ENCODE measurements around the gene KCNQ4.

DNA sequence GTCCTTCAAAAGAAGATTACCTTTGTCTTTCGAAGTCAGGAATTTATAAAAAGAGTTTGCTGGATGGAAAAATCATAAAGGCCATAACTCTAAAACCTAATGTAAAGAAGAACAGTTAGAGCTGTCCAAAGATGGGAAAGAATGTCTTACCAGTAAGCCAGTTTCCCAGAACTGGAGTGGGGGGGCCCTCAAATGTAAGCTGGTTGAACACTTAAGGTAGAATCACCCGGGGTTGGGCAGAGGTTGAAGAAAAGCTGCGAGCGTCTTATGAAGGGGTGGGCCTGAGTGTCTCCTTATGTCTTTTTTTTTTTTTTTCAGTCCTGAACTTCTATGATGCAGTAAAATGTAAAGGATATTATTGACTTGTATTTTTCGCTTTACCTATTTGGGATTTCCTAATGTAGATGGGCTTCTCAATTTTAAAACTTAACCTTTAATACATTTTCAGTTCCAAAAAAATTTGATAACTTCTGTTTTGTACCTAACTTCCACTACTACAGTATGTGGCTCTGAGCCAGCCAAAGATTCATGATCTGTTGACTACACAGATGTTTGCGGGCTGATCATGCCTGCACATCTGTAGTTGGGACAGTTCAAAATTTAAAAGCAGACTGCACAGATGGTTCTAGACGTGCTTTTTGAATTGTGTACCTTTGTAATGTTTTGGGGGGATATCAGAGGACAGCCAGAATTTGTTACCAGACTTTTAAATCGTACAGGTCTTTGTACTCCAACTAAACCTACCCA lies 48.5 kb upstream of the KCNQ4 start:
- TF ChIP-seq, protein P1, sequence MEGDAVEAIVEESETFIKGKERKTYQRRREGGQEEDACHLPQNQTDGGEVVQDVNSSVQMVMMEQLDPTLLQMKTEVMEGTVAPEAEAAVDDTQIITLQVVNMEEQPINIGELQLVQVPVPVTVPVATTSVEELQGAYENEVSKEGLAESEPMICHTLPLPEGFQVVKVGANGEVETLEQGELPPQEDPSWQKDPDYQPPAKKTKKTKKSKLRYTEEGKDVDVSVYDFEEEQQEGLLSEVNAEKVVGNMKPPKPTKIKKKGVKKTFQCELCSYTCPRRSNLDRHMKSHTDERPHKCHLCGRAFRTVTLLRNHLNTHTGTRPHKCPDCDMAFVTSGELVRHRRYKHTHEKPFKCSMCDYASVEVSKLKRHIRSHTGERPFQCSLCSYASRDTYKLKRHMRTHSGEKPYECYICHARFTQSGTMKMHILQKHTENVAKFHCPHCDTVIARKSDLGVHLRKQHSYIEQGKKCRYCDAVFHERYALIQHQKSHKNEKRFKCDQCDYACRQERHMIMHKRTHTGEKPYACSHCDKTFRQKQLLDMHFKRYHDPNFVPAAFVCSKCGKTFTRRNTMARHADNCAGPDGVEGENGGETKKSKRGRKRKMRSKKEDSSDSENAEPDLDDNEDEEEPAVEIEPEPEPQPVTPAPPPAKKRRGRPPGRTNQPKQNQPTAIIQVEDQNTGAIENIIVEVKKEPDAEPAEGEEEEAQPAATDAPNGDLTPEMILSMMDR (IDR thresholded peaks at IDR 0.05; ENCODE audit: control extremely low read depth in 1 of 3, insufficient read depth in 1 of 3, low read depth in 1 of 3, low read length in 3 of 3) = no peak
- TF ChIP-seq, protein P2, sequence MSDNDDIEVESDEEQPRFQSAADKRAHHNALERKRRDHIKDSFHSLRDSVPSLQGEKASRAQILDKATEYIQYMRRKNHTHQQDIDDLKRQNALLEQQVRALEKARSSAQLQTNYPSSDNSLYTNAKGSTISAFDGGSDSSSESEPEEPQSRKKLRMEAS (IDR thresholded peaks at IDR 0.05) = no peak
- TF ChIP-seq TBP (IDR thresholded peaks at IDR 0.05; ENCODE audit: low read depth, low read length) (no peak), GTF2F1 (IDR thresholded peaks at IDR 0.05; ENCODE audit: borderline replicate concordance, low read depth, low read length) (no peak), EZH2 (IDR thresholded peaks at IDR 0.05; ENCODE audit: low read depth, low read length, severe bottlenecking) (no peak), CHD1 (IDR thresholded peaks at IDR 0.05; ENCODE audit: low read depth, low read length) (no peak), CEBPB (IDR thresholded peaks at IDR 0.05; ENCODE audit: low read depth, low read length) (no peak), PHF8 (conservative IDR thresholded peaks at IDR 0.05; ENCODE audit: low read depth, low read length) (no peak), POLR2AphosphoS5 (IDR thresholded peaks at IDR 0.05; ENCODE audit: low read depth, low read length) (no peak), BCL11A (IDR thresholded peaks at IDR 0.05; ENCODE audit: low read depth in 2 of 2, low read length in 2 of 2) (no peak), YY1 (IDR thresholded peaks at IDR 0.05; ENCODE audit: low read depth, low read length) (no peak), RXRA (IDR thresholded peaks at IDR 0.05; ENCODE audit: insufficient read depth, low read depth, low read length) (no peak)
